H1 (cell line): ENCODE measurements around the gene NTMT1. TPM values are rescaled to one million over a fixed set of nuclear protein-coding genes. Genes with fewer than 3 reads are reported as not detected.

Experiments
- BACH1 ChIP-seq: IDR thresholded peaks from 2 replicates; pipeline ENCODE4 v1.6.1; 2012; ENCODE audit warnings: low read length, improper control_type of control experiment
- BCL11A ChIP-seq, 2 experiments: IDR thresholded peaks; one replicate each; pipeline ENCODE4 v1.6.1; 2011; ENCODE audit warnings: low read depth in 2 of 2, low read length in 2 of 2, mild to moderate bottlenecking in 2 of 2
- CBX8 ChIP-seq: fragments of 300-800, 300-1000 bp; sonication (generic); IDR thresholded peaks from 2 replicates; pipeline ENCODE4 v1.7.1; 2016; ENCODE audit warnings: low read depth, low read length, borderline replicate concordance
- CEBPB ChIP-seq: IDR thresholded peaks from 2 replicates; pipeline ENCODE4 v1.6.1; 2012; ENCODE audit warnings: low read depth, low read length
- CTBP2 ChIP-seq: IDR thresholded peaks from 2 replicates; pipeline ENCODE4 v1.7.0; 2011; ENCODE audit warnings: borderline replicate concordance, mild to moderate bottlenecking, moderate library complexity, mixed read lengths, low read length; ENCODE audit not compliant: insufficient read depth, insufficient read length
- EP300 ChIP-seq, 2 experiments: IDR thresholded peaks; 1 replicate in 1 of 2; 2 replicates in 1 of 2; pipeline ENCODE4 v1.6.1; 2011 to 2012; ENCODE audit warnings: low read depth in 2 of 2, low read length in 2 of 2, mild to moderate bottlenecking in 2 of 2, borderline replicate concordance in 1 of 2, inconsistent platforms in 1 of 2, moderate library complexity in 1 of 2
- EZH2 ChIP-seq: fragments of 200-600 bp; sonication (generic); IDR thresholded peaks from 2 replicates; pipeline ENCODE4 v1.7.1; 2012; ENCODE audit warnings: low read depth, mild to moderate bottlenecking, moderate library complexity, low read length, inconsistent platforms; ENCODE audit not compliant: severe bottlenecking
- GTF2F1 ChIP-seq: IDR thresholded peaks from 2 replicates; pipeline ENCODE4 v1.6.1; 2012; ENCODE audit warnings: low read depth, low read length, improper control_type of control experiment, borderline replicate concordance
- KDM5A ChIP-seq: fragments of 200-600 bp; IDR thresholded peaks from 2 replicates; pipeline ENCODE4 v1.7.1; 2012; ENCODE audit warnings: mild to moderate bottlenecking, low read length, inconsistent platforms, mixed read lengths
- NANOG ChIP-seq: IDR thresholded peaks from 2 replicates; pipeline ENCODE4 v1.6.1; 2011; ENCODE audit warnings: low read length, low read depth, mild to moderate bottlenecking, inconsistent platforms; ENCODE audit not compliant: insufficient read depth, poor library complexity, severe bottlenecking
- NRF1 ChIP-seq: IDR thresholded peaks from 2 replicates; pipeline ENCODE4 v1.6.1; 2011; ENCODE audit warnings: mild to moderate bottlenecking, low read depth, low read length, improper control_type of control experiment
- RAD21 ChIP-seq, 2 experiments: IDR thresholded peaks in 1 of 2; conservative IDR thresholded peaks in 1 of 2; 2 replicates each; pipeline ENCODE4 v1.6.1; 2011; ENCODE audit warnings: low read depth in 2 of 2, low read length in 2 of 2, improper control_type of control experiment in 1 of 2, inconsistent platforms in 1 of 2, mild to moderate bottlenecking in 1 of 2, moderate library complexity in 1 of 2
- SIX5 ChIP-seq: IDR thresholded peaks from 2 replicates; pipeline ENCODE4 v1.6.1; 2011; ENCODE audit warnings: mild to moderate bottlenecking, low read depth, low read length
- SP1 ChIP-seq: IDR thresholded peaks from 2 replicates; pipeline ENCODE4 v1.6.1; 2011; ENCODE audit warnings: low read depth, low read length
- TAF7 ChIP-seq: optimal IDR thresholded peaks from 2 replicates; pipeline ENCODE3; 2011; ENCODE audit warnings: low read depth, mild to moderate bottlenecking, inconsistent platforms, low read length, moderate library complexity, borderline replicate concordance
- TBP ChIP-seq: IDR thresholded peaks from 2 replicates; pipeline ENCODE4 v1.6.1; 2011; ENCODE audit warnings: low read depth, low read length, improper control_type of control experiment
- YY1 ChIP-seq: IDR thresholded peaks from 2 replicates; pipeline ENCODE4 v1.6.1; 2011; ENCODE audit warnings: low read depth, mild to moderate bottlenecking, low read length
- polyA plus RNA-seq, 7 experiments: library from polyadenylated mRNA; depleted of rRNA in 3 of 7; stranded (reverse) in 5 of 7; unstranded in 2 of 7; fragments of >200 nt in 5 of 7; fragments of 200-250 nt in 2 of 7; gene quantifications; 1 replicate in 5 of 7; 2 replicates in 1 of 7; 4 replicates in 1 of 7; pipeline versions ENCODE4 v1.2.1 to v1.2.3, GENCODE V29; 2011 to 2013; ENCODE audit warnings: missing spikeins in 2 of 7, mixed read lengths in 2 of 7
- total RNA-seq: library from RNA; stranded (reverse); fragmentation: NEBNext Ultra II Directional; extraction: Animal tissue kit (Norgen Biotek cat#: 25700); gene quantifications from 2 replicates; pipeline ENCODE4 v1.2.1, GENCODE V29; 2021

NTMT1 gene
- total and polyA plus RNA-seq, 2 of the 8 experiments (the other 6 are each of a cell fraction or from before 2014, with no cell fraction given): 66.8 to 70.2 TPM

DNA sequence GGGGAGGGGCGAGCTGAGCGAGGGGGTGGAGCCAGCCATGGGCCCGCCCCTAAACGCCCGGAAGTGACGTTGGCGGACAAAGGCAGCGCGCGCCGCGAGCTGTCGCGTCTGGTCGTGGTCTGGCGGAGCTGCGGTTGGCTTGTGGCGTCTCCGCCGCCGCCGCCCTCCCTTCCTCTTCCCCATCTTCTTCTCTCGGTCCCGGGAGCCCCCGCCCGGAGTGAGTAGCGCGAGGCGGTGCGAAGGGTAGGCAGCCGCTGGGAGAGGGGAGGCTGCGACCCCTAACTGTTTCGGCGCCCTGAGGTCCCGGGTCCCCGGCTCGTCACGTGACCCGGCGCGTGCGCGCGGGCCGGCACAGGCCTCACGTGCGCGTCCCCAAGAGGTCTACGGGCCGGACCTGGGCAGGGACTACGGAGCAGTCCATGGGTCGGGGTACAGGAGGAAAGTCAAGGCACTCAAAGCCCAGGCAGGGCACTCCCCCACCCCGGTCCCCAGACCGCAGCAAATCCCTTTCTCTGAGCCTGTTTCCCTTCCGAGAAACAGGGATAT is at the start of gene NTMT1 (continued):
- TF ChIP-seq NRF1 (peak; percentile 12; the same call in 1 of the 2 replicates), BCL11A (IDR thresholded peaks at IDR 0.05; ENCODE audit: low read depth in 2 of 2, low read length in 2 of 2) (no peak), CBX8 (no peak), BACH1 (no peak), RAD21 (IDR thresholded peaks at IDR 0.05 in 1 of 2, conservative IDR thresholded peaks at IDR 0.05 in 1 of 2; ENCODE audit: low read depth in 2 of 2, low read length in 2 of 2) (no peak), NANOG (no peak), EP300 (IDR thresholded peaks at IDR 0.05; ENCODE audit: borderline replicate concordance in 1 of 2, low read depth in 2 of 2, low read length in 2 of 2) (no peak), EZH2 (no peak), CEBPB (no peak), TBP (peak; percentile 79; the same call in 1 of the 2 replicates), SIX5 (no peak), CTBP2 (no peak), KDM5A (no peak), SP1 (peak; percentile 59; the same call in 1 of the 2 replicates), GTF2F1 (no peak; the same call in 1 of the 2 replicates), TAF7 (peak; percentile 92), YY1 (no peak)
